HG03432 (cell line): ENCODE measurements around the gene AIPL1.

Experiments used
- ATAC-seq: cut with Tn5 transposase; IDR thresholded peaks from one replicate; pipeline ENCODE4 v1.9.1; 2021; ENCODE audit warnings: mild to moderate bottlenecking, moderate library complexity; ENCODE audit not compliant: unreplicated experiment

The AIPL1 gene

DNA sequence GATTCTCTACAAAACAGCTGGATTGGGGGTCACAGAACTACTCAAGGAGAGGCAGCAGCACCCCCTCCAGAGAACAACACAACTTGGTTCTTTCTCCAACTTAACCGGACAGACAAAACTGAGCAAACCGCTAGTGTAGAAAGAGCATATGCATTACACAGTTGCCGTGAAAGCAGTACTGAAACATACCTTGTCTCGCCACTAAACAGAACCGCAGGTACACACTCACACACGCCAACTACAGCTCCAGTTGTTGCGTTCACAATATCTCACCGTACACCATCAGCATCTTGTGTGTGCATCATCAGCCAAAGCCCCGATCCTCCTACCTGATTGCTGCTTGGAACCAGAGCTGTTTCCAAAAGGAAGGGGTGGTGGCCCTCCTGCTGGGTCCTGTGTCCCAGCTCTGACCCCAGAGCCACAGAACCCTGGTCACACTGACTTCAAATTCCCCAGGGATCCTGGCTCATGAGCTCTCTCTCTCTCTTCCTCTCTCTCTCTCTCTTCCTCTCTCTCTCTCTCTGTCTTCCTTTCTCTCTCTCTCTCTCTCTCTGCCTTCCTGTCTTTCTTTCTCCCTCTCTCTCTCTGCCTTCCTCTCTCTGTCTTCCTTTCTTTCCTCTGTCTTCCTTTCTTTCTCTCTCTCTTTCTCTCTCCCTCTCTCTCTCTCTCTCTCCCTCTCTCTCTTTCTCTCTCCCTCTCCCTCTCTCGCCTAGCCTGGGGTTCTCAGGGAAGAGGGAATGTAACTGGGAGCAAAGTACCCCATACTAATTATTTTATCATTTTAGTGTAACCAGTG, 17.7 kb upstream of the AIPL1 start:
- no peak for ATAC-seq

DNA sequence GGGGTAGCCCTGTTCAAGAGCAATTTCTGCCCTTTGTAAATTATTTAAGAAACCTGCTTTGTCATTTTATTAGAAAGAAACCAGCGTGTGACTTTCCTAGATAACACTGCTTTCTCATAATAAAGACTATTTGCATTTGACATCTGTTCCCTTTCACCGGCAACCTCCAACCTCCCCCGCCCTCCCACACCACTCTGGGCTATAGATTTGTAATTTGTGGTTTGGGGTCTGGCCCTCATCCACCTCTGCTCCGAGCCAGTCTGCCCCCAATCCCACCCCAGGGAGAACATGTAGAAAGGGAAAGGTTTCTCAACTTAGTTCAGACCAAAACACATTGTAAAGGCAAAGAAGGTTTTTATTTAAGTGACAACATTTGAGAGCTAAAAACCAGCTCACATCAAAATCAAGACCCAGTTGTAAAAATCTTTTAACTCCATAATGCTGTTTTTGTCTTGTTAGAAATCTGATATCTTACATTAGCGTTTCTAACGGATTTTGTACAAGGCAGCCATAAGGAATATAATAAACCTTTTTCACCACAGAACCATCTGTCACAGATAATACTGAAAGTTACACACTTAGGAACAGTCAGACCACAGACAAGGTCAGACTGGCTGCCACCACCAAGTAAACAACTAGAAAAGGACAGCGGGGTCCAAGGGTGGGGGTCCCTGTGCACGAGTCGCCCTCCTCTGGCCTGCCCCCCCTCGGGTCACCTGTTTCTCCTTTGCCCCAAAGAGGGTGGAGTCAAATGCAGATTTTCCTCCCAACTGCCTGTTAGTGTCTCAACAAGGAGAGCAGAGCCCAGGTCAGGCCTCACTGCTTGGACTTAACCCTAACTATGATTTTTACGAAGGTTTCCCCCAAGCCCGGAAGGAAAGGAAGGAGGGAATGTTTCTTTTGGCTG, 16.3 kb upstream of the AIPL1 start:
- no peak for ATAC-seq

GRCh38 chr17:6449307-6449706, 14.4 kb upstream of the AIPL1 start:
- no peak for ATAC-seq

GRCh38 chr17:6448473-6448872, 13.6 kb upstream of the AIPL1 start:
- no peak for ATAC-seq

- ATAC-seq: no peak
Measured at GRCh38 chr17:6446516-6447100, 11.7 kb upstream of the AIPL1 start.

GRCh38 chr17:6444571-6445335, 9.8 kb upstream of the AIPL1 start:
- no peak for ATAC-seq

GRCh38 chr17:6443692-6444570, 9.0 kb upstream of the AIPL1 start, which contains the start of gene PIMREG:
Gene PIMREG, plus strand, starts transcription at chr17:6444455. Its CDS starts 656 bp downstream, at chr17:6445111.
- peak; percentile 89 for ATAC-seq

GRCh38 chr17:6442775-6443174, 7.9 kb upstream of the AIPL1 start:
- no peak for ATAC-seq

GRCh38 chr17:6439951-6440350, 5.0 kb upstream of the AIPL1 start:
- no peak for ATAC-seq

DNA sequence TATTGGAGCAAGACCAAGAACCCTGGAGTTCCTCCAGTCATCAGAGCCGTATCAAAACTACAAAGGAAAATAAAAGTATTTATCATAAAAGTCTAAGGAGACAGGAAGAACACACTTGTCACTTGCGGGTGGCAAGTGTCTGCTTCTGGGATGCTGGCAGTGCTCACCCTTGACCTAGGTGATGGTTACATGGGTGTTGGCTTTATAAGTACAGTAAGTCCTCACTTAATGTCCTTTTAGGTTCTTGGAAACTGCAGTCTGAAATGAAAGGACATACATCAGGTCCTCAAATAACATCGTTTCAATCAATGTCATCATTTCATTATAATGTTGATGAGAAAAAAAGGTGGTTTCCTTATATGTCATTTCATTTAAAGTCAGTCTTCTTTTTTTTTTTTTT, 3.0 kb upstream of the AIPL1 start:
- no peak for ATAC-seq

DNA sequence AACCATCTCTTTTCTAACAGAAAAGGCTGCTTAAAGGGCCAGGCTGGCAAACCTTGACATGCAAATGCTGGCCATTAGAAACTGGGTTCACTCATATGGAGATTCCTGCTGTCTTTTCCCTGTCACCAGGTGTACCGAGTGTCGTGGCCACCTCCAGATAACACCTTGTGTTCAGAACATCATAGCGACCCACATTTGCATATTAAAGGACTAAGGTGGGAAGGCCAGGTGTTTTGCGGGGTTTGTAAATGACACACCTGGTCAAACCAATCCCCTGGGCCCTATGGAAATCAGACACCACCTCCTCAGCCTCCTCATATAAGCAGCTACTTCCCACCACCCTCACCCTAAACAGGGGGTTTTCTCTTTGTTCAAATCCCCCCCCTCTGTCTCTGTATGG, 2.5 kb upstream of the AIPL1 start:
- ATAC-seq: no peak

GRCh38 chr17:6435968-6436367, 1.0 kb upstream of the AIPL1 start:
- ATAC-seq: no peak

GRCh38 chr17:6430769-6431168, 4.2 kb downstream of the AIPL1 start:
- ATAC-seq: no peak

GRCh38 chr17:6429266-6429665, 5.7 kb downstream of the AIPL1 start:
- ATAC-seq: no peak

GRCh38 chr17:6428207-6428965, 6.5 kb downstream of the AIPL1 start:
- ATAC-seq: no peak

- no peak for ATAC-seq
Measured at GRCh38 chr17:6427279-6427781, 7.6 kb downstream of the AIPL1 start.

GRCh38 chr17:6426356-6427101, 8.4 kb downstream of the AIPL1 start:
- ATAC-seq: no peak

DNA sequence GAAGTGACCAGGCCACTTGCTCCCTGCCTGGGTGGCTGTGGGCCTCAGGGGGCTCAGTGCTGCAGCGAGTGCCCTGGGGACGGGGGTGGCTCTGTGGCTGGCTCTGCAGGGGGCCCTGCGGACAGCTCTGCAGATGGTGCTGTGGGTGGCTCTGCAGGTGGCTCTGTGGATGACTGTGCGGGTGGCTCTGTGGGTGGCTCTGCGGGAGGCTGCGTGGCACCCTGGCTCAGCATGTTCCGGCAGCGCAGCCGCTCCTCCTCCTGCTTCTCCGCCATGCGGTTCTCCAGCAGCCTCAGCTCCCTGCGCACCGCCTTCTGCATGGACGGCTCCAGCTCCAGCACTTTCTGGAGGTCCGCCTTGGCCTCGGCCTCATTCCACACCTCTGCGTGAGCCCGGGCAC, 9.5 kb downstream of the AIPL1 start:
- no peak for ATAC-seq
